ENCODE measurements around the gene CPNE7. TPM values are rescaled to one million over a fixed set of nuclear protein-coding genes. Genes with fewer than 3 reads are reported as not detected.

Gene CPNE7
- polyA plus RNA-seq, 1 experiment, result 7.5 TPM

DNA sequence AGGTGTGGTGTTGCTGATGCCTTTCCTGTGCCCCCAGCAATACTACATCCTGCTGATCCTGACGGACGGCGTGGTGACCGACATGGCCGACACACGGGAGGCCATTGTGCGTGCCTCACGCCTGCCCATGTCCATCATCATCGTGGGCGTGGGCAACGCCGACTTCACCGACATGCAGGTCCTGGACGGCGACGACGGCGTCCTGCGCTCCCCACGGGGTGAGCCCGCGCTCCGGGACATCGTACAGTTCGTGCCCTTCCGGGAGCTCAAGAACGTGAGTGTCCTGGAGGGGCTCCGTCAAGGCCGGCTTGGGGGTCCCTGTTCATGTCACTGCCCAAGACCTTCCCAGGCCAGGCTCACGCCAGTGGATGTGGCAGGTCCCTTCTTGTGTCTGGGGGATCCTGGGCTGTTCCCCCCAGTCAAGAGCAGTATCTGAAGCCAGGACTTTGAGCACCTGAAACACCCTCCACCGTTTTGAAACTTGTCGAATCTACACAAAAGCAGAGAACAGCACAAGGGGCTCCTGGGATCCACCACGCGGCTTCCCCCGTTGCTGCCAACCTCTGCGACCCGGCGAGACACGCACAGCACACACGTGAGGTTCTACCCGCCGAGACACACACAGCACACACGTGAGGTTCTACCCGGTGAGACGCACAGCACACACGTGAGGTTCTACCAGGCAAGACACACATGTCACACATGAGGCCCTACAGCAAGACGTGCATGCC lies 19.9 kb downstream of the CPNE7 start:
- Histone ChIP-seq H3K27ac (ENCODE audit: low read depth, low read length) (no peak overlapping the region), H3K27me3 (ENCODE audit: control insufficient read depth, insufficient read depth, low read length) (no peaks in the 10 kb centered on the region), H3K9me3 (ENCODE audit: control insufficient read depth, insufficient read depth, low read length) (peaks cover 6% of the 10 kb centered on the region; the same call in 1 of the 2 replicates), H3K4me3 (ENCODE audit: low read depth, low read length) (no peak overlapping the region)
- ChIA-PET POLR2A (no interaction called here), CTCF (no interaction called here)
- DNase-seq (ENCODE audit: low read depth, low spot score), result no peak
- TF ChIP-seq, protein P1, sequence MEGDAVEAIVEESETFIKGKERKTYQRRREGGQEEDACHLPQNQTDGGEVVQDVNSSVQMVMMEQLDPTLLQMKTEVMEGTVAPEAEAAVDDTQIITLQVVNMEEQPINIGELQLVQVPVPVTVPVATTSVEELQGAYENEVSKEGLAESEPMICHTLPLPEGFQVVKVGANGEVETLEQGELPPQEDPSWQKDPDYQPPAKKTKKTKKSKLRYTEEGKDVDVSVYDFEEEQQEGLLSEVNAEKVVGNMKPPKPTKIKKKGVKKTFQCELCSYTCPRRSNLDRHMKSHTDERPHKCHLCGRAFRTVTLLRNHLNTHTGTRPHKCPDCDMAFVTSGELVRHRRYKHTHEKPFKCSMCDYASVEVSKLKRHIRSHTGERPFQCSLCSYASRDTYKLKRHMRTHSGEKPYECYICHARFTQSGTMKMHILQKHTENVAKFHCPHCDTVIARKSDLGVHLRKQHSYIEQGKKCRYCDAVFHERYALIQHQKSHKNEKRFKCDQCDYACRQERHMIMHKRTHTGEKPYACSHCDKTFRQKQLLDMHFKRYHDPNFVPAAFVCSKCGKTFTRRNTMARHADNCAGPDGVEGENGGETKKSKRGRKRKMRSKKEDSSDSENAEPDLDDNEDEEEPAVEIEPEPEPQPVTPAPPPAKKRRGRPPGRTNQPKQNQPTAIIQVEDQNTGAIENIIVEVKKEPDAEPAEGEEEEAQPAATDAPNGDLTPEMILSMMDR (IDR thresholded peaks at IDR 0.05; ENCODE audit: low read depth, low read length), result no peak

DNA sequence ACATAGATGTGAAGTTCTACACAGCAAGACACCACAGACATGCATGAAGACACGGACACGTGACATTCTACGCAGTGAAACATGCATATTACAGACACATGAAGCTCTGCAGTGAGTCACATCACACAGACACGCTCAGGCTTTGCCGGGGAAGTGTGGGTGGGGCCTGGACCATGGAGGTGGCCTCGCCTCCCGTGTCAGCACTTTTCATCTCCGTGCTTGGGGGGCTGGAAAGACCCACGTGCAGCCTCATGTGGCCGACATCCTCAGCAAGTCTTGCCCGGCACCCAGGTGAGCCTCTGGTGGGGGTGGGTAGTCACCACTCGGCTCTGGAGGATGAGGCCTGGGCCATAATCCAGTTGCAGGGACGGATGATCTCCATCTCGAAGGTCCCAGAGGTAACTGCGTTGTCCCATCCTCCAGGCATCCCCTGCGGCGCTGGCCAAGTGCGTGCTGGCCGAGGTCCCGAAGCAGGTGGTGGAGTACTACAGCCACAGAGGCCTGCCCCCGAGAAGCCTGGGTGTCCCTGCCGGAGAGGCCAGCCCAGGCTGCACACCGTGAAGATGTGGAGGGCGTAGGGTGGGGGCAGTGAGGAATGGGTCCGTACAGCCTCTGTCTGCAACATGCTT lies 20.6 kb downstream of the CPNE7 start:
- TF ChIP-seq, protein P1 (IDR thresholded peaks at IDR 0.05; ENCODE audit: low read depth, low read length), result no peak
- CTCF ChIA-PET, result no interaction called here
- POLR2A ChIA-PET, result no interaction called here
- Histone ChIP-seq H3K9me3 (ENCODE audit: control insufficient read depth, insufficient read depth, low read length) (peaks cover 6% of the 10 kb centered on the region; the same call in 1 of the 2 replicates), H3K27me3 (ENCODE audit: control insufficient read depth, insufficient read depth, low read length) (no peaks in the 10 kb centered on the region), H3K27ac (ENCODE audit: low read depth, low read length) (no peak overlapping the region), H3K4me3 (ENCODE audit: low read depth, low read length) (no peak overlapping the region)
- DNase-seq (ENCODE audit: low read depth, low spot score), result no peak

DNA sequence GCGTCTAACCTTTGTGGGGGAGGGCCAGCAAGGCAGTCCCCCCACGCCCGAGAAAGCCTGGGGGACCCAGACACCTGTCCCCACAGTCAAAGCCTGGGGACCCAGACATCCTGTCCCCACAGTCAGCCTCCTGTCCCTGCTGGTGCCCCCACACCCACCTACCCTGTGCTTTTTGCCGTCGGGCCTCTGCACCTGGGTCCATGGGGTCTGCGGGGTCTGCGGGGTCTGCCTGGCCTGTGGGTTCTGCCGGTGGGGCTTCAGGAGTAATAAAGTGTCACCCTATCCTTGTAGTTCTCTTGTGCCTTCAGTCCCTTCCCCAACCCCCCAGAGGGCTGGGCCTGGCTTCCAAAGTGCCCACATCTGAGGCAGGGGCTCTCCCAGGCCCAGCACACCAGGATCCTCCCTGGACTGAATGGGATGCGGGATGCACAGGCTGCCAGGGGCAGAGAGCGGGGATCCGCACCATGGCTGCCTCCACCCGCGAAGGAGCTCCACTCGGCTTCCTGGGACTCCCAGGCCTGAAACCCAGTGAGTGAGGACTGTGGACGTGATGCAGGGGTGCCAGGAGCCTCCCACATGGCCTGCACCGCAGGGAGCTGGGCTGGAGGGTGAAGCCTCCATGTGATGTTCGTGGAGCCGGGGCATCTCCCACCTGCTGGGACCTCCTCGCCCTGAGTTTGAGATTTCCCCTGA lies 21.5 kb downstream of the CPNE7 start:
- Histone ChIP-seq H3K27ac (ENCODE audit: low read depth, low read length) (no peak overlapping the region), H3K9me3 (ENCODE audit: control insufficient read depth, insufficient read depth, low read length) (peaks cover 6% of the 10 kb centered on the region; the same call in 1 of the 2 replicates), H3K27me3 (ENCODE audit: control insufficient read depth, insufficient read depth, low read length) (no peaks in the 10 kb centered on the region), H3K4me3 (ENCODE audit: low read depth, low read length) (no peak overlapping the region)
- TF ChIP-seq, protein P1 (IDR thresholded peaks at IDR 0.05; ENCODE audit: low read depth, low read length), result no peak
- ChIA-PET POLR2A (no interaction called here), CTCF (no interaction called here)
- no peak for DNase-seq (ENCODE audit: low read depth, low spot score)

DNA sequence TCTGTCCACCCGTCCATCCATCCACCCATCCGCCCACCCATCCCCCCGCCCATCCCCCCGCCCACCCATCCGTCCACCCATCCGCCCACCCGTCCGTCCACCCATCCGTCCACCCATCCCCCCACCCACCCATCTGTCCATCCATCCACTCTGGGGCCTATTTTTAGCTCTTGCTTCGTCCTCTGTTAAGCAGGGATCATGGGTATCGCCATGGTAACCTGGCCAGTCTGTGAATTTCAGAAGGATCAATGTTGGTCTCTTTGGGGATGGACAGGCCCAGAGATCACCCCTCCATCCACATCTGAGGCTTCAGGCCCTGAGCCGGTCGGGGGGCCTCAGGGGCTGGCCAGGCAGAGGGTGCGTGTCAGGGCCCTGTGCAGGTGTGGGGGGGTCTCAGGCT lies 22.6 kb downstream of the CPNE7 start:
- CTCF ChIA-PET, result no interaction called here
- POLR2A ChIA-PET, result no interaction called here
- H3K27ac ChIP-seq (ENCODE audit: low read depth, low read length), result no peak overlapping the region
- H3K9me3 ChIP-seq (ENCODE audit: control insufficient read depth, insufficient read depth, low read length), result peaks cover 6% of the 10 kb centered on the region; the same call in 1 of the 2 replicates
- no peak overlapping the region for H3K4me3 ChIP-seq (ENCODE audit: low read depth, low read length)
- TF ChIP-seq, protein P1 (IDR thresholded peaks at IDR 0.05; ENCODE audit: low read depth, low read length), result no peak
- no peaks in the 10 kb centered on the region for H3K27me3 ChIP-seq (ENCODE audit: control insufficient read depth, insufficient read depth, low read length)
- DNase-seq (ENCODE audit: low read depth, low spot score), result no peak

DNA sequence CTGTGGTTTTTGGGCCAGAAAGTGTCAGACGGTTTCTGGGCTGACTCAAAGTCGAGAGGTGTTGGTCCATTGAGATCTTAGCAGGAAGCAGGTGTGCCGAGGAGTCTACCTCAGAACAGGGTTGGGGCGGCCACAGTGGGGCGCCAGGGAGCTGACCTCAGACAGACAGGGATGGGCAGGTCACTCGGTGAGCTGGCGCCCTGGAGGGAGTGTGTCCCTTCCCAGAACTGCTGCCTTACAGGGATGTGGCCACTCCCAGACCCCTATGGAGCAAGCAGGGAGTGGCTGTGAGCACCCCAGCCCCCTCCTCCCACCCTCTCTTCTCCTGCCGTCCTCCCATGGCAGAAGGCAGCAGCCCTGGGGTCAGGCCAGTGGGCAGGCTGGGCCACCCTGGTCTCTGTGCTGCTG lies 23.9 kb downstream of the CPNE7 start:
- no peak overlapping the region for H3K4me3 ChIP-seq (ENCODE audit: low read depth, low read length)
- peaks cover 6% of the 10 kb centered on the region; the same call in 1 of the 2 replicates for H3K9me3 ChIP-seq (ENCODE audit: control insufficient read depth, insufficient read depth, low read length)
- H3K27me3 ChIP-seq (ENCODE audit: control insufficient read depth, insufficient read depth, low read length), result no peaks in the 10 kb centered on the region
- ChIA-PET CTCF (no interaction called here), POLR2A (interaction anchor here (0.6 kb wide), 1 partner anchor 76 kb away, joined by 10 read pairs; no protein-coding TSS in a partner anchor)
- H3K27ac ChIP-seq (ENCODE audit: low read depth, low read length), result no peak overlapping the region
- DNase-seq (ENCODE audit: low read depth, low spot score), result no peak
- TF ChIP-seq, protein P1 (IDR thresholded peaks at IDR 0.05; ENCODE audit: low read depth, low read length), result peak; percentile 13; the same call in 1 of the 2 replicates

All from AG04450 (cell line).